Middle frontal gyrus (tissue), 1 donor: Measurements from ENCODE around the gene NAV2.

Experiments
- DNase-seq: peaks from one replicate; pipeline ENCODE4 v3.0.0-alpha.2; 2015; ENCODE audit warnings: low spot score; ENCODE audit errors: extremely low spot score

Gene NAV2

GRCh38 chr11:20034941-20035340 lies 322.3 kb downstream of the NAV2 start:
- DNase-seq, result no peak

- no peak for DNase-seq
These were observed 322.7 kb downstream of the NAV2 start for GRCh38 chr11:20035375-20035700.

- DNase-seq, result no peak
These were observed 323.3 kb downstream of the NAV2 start for GRCh38 chr11:20035701-20036601.

- DNase-seq, result no peak
These were observed 324.1 kb downstream of the NAV2 start for GRCh38 chr11:20036626-20037335.

- no peak for DNase-seq
These were observed 324.9 kb downstream of the NAV2 start for GRCh38 chr11:20037396-20038153.

- DNase-seq, result no peak
These were observed 325.8 kb downstream of the NAV2 start for GRCh38 chr11:20038412-20038811.

- no peak for DNase-seq
These were observed 326.3 kb downstream of the NAV2 start for GRCh38 chr11:20038972-20039371.

- DNase-seq, result no peak
These were observed 328.9 kb downstream of the NAV2 start for GRCh38 chr11:20041499-20041898.

GRCh38 chr11:20042045-20042639 lies 329.5 kb downstream of the NAV2 start:
- no peak for DNase-seq

GRCh38 chr11:20042811-20043341 lies 330.2 kb downstream of the NAV2 start:
- no peak for DNase-seq

- no peak for DNase-seq
These were observed 331.4 kb downstream of the NAV2 start for GRCh38 chr11:20043992-20044391.

GRCh38 chr11:20045098-20045688 lies 332.6 kb downstream of the NAV2 start:
- no peak for DNase-seq

- DNase-seq, result no peak
These were observed 333.8 kb downstream of the NAV2 start for GRCh38 chr11:20046416-20046815.

- no peak for DNase-seq
These were observed 334.6 kb downstream of the NAV2 start for GRCh38 chr11:20047006-20047768.

GRCh38 chr11:20047769-20048154 lies 335.1 kb downstream of the NAV2 start:
- no peak for DNase-seq

- DNase-seq, result no peak
These were observed 335.6 kb downstream of the NAV2 start for GRCh38 chr11:20048246-20048645.

- DNase-seq, result no peak
These were observed 336.1 kb downstream of the NAV2 start for GRCh38 chr11:20048707-20049106.

- no peak for DNase-seq
These were observed 336.6 kb downstream of the NAV2 start for GRCh38 chr11:20049231-20049630.

GRCh38 chr11:20050048-20050447 lies 337.4 kb downstream of the NAV2 start:
- no peak for DNase-seq
